ENCODE results near the gene ASB6.
"Not testable (repeated sequence)": the region's sequence is repeated elsewhere in the genome, so short reads cannot be mapped to it uniquely, and the experiment has no call there.

The ASB6 gene

DNA sequence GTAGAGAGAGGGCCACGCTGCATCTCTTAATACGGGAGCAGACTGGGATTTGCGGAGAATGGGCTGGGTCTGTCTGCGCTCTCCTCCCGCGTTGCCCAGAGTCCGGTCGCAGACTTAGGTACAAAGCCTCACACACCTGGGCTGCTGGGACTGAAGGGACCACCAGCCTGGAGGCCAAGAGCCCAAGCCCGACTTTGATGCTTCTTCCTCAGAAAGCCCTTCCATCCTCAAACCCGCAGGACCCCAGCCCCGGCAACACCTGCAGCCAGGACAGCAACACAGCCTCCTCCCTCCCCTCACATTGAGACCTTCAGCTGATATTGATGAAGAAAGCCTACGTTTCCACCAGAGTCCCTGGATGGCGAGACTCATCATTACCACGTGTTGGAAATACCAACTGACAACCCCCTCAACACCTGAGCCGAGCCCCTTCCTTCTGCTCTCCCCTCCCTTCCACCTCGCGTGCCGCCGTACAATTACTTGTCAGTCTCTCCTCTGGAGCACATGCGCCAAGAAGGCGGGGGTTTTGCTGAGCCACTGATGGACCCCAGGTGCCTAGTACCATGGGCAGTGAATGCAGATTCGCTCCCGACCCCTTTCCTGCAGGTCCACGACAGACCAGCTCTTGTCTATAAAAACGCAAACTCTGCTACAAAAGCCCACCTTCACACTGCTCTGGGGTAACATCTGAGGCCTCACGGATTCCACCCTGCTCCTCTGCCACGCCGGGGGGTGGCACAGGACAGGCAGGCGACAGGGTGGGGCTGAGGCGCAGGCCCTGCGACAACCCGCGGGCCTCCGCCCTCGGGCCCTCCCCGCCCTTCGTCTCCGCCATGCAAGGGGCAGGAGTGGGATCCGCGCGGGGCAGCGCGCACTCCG is 841 bp downstream of the ASB6 start:
- FAIRE-seq: no peak

DNA sequence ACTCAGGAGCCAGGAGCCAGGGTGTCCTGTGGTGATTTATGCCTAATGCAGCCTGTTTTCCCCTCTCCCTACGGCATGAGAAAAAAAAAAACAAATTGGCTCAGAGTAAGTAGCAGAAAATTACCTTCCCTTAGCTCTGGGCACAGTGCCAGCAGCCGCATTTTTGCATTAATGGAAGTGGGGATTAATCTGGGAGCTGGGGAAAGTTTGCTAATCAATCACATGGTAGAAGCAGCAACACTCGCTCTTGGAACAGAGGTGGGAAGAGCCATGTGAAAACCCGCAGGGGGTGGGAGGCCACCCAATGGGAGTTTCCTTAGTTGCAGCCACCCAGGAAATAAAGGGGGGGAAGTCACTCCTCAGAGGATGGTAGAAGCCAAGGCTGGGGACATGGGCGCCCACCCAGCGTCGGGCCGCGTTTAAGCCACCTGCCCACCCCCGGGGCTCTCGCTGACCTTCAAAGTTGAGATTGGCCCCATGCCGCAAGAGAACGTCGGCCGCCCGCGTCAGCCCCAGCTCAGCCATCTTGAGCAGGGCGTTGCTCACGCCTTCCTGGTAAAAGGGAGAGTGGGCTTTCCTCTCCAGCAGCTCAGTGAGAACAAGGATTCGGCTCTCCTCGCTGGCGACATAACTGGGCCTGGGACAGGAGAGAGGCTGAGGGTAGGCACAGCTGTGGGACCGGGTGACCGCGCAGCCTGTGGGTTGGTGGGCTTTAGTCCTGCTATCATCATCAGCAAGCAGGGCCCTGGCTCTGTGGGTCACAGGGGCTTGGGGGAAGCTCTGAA is 1.7 kb downstream of the ASB6 start:
- no peak for FAIRE-seq

DNA sequence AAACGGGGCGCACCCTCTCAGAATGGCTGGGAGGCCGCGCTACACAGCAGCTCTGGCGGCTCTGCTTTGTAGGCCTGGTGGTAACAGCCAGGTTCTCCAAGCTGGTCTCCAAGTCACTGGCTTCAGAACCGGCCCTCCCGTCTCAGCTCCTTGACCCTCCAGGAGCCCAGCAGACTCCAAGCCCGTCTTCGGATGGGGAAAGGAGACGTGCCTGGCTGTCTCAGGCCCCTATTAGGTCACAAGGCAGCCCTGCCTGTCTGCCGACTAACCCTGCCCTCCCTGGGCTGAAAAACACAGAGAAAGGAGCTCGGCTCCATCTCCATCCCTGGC is 2.2 kb downstream of the ASB6 start:
- no peak for FAIRE-seq

DNA sequence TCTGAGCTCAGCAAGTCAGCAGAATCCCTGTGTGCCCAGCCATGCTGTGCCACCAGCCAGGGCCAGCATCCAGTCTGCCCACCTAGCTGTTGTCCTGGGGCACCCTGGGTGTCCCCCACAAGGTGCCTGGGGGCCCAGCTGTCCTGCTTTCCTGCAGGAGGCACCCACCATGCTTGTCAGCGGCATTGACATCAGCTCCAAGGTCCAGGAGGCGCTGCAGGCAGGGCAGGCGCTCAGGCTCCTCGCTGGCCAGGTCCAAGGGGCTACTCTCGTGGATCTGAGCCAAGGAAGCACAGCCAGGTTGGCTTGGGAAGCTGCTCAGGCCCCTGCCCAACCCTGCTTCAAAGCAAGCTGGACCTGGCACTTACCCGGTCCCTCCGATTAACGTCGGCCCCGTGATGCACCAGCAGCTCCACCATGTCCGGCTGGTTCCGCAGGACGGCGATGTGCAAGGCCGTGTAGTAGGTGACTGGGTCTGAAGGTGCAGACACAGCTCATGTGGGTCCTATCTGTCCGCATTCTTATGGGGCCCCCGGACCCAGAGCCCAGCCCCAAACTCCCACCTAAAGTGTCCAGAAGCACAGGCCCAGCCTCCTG is 2.8 kb downstream of the ASB6 start:
- FAIRE-seq: no peak

DNA sequence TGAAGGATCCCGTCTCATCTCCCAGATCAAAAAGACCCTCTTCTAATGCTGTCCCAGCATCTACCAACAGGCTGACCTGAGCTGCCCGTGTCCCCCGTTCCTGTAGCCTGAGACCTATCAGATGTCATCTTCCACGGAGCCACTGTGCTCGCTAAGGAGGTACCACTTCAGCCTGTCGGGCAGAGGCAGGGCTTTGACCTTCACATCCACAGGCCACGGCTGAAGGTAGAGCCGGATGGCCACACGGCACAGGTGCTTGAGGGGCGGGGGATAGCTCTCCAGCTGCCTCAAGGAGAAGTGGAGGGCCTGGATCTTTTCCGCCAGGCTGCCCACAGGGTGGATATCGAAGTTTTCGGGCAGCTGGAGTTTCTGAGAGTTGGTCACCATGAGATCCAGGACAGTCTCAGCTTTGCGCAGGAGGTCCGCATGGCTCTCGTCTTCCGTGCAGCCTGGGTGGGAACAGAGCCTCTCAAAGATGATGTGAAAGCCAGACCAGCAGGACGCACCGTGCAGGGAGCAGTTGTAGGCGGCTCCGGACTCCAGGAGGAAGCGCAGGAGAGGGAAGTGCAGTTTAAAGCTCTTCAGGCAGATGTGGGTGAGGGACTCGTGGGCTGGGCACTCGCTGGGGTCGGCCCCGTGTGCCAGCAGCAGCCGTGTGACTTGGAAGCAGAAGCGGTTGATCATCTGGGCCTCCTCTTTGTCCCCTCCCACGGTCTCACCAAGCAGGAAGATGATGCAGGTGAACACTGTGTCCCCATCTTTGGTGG is 4.1 kb downstream of the ASB6 start:
- FAIRE-seq: no peak

DNA sequence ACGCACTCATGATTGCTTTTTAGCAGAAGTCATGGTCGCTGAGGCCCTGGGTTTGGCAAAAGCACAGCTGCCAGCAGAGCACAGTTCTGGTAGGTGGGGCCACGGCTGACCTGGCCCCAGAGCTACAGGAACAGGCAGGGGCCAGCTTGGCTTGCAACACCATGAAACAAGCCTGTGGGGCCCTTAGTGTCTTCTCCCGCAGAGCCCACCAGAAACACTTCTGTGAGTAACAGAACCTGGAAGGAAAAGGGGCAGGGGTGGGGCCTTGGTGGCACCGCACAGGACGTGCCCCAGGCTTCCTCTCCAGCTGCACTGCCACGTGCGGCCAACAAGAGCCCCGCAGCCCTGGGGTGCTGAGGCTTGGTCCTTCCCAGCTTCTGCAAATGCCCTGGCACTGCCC is 4.8 kb downstream of the ASB6 start:
- no peak for FAIRE-seq

DNA sequence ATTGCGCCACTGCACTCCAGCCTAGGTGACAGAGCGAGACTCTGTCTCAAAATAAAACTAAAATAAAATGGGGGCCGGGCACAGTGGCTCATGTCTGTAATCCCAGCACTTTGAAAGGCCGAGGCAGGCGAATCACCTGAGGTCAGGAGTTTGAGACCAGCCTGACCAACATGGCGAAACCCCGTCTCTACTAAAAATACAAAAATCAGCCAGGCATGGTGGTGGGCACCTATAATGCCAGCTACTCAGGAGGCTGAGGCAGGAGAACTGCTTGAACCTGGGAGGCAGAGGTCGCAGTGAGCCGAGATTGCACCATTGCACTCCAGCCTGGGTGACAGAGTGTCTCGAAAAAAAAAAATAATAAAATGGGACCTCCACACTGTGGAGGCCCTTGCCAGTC is 5.6 kb downstream of the ASB6 start:
- not testable (repeated sequence) for FAIRE-seq

DNA sequence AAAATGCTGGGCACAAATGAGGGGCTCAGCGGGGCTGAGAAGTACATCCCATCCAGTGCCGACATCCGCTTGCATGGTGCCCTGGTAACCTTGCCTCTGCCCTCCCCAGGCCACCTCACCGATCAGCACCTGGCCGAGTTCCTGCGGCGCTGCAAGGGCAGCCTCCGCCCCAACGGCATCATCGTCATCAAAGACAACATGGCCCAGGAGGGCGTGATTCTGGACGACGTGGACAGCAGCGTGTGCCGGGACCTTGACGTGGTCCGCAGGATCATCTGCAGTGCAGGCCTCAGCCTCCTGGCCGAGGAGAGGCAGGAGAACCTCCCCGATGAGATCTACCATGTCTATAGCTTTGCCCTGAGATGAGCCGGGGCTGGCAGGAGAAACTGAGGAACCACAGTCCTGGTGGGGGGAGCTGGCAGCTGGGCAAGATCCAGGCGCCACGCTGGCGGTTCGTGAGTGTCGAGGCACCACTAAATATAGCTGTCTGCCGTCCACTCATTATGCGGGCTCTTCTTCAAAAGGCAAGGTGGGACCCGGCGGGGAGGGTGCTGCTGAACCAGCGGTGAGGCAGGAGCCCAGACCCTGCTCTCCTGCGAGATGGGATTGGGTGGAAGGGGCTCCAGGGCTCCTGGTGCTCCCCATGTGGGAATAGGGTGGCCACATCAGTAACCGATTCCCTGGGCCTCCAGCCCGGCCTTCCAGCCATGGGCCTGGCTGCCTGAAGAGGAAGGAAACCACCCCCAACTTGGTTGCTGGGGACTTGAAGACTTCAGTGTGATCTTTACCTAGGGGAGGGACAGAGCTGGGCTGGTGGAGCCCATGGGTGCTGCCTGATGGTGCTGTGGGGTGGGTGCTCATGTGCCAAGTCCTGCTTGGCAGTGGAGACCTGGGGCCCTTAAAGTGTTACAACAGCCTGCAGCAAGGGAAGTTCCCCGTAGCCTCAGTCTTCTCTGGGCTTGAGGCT is 6.6 kb downstream of the ASB6 start:
- FAIRE-seq: no peak

DNA sequence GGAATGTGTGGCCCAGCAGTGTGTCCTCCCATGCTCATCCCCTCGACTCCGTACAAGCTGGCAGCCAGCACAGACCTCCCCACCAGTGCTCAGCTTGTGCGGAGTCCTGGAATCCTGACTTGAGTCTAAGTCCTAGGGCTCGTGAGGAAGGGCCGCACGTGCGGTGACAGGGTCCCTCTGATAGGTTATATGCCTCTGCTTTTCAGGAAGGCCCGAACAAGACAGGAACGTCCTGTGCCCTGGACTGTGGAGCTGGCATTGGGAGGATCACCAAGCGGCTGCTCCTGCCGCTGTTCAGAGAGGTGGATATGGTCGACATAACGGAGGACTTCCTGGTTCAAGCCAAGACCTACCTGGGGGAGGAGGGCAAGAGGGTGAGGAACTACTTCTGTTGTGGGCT is 8.1 kb downstream of the ASB6 start:
- no peak for FAIRE-seq

DNA sequence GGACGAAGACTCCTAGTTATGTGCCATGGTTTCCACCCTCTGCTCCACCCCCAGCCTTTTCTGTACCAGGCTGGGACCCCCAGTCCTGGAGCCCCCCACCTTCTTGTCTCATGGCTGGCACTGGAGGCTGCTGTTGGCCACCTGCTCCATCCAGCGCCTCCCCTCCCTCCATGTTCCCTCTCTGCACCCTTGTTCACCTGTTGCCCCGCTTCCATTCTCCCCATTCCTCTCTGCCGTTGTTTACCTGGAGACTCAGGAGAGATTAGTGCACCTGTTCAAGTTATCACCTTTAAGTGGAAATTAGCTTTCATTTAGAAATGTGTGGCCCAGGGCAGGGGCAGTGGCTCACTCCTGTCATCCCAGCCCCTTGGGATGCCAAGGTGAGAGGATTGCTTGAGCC is 8.7 kb downstream of the ASB6 start:
- FAIRE-seq: no peak

DNA sequence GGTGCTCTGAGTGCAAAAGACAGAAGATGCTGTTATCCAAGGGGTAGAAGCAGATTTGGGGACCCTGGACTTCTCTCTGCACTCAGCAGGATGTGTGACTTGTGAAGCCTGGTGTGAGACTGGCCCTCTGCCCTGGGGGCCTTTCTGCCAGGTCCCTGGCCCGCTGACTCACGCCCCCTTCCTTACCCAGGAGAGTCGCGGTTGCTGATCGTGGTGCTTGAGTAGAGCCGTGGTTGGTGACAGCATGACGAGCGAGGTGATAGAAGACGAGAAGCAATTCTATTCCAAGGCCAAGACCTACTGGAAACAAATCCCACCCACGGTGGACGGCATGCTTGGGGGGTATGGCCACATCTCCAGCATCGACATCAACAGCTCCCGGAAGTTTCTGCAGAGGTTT is 9.5 kb downstream of the ASB6 start:
- no peak for FAIRE-seq

DNA sequence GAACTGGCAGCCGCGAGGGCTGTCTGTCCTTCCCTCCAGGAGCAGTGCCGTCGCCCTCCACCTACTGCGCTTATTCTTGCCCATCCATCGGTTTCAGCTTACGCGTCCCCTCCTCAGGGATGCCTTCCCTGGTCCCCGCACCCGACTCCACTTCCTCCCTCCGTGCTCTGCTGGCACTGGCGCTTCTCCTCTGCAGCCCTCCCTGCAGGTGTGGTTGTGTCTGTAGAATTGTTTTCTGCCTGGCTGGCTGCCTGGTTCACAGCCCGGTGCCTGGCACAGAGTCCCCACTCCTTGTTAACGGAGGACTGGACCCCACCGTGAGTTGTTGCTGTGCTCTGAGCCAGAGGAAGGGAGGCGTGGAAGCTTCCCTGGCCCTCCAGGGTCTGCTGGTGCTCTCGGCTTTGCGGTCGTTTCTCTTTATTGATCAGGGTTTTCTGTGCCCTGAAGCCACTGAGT is 10.2 kb downstream of the ASB6 start:
- no peak for FAIRE-seq

DNA sequence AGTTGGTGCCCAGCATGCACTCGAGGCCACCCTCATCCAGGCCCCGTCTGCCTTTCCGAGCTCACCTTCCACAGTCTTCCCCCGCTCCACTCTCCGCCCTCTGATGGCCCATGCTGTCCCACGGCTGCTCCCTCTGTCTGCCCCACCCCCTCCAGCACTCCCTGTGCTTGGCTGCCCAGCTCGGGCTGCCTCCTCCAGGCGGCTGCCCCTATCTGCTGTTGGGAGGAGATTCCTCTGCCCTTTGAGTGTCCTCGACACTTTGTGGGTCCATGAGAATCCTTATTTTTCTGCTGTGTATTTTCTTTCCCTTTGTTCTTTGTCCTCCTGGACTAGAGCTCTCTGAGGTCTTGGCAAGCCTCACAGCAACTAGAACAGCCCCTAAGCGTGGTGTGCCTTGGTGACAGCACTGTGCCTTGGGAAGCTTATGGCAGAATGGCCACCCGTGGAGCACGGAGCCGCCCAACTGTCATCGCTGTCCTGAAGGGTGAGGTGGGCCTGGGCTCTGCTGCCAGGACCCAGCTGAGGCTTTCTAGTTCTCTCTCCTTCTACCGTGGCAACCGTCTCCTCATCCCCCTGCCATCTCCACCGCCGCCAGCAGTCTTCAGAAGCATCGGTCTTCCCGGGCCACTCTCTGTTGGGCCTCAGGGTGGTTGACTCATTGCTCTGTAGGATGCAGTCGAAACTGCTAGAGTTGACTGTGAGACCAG is 10.8 kb downstream of the ASB6 start:
- FAIRE-seq: no peak

DNA sequence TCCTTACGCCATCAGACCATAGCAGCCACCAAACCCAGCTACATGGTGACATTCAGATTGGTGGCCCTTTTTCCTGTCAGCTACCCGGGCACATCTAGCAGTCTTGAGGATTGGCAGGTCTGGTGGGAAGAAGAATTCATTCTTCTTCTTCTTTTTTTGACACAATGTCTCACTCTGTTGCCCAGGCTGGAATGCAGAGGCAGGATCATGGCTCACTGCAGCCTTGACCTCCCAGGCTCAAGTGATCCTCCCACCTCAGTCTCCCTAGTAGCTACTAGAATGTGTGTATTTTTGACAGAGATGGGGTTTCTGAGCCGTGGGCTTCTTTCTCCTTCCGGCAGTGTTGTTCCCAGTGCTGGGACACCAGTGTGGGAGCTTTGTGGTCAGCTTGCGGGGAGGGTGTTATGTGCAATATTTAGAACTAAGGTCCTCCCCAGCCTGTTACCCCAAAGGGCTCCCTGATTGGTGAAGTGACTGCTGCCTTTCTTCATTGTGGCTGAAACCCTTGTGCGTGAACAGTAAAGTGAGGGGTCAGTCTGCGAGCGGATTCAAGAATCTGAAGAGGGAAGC is 12.6 kb downstream of the ASB6 start:
- FAIRE-seq: no peak

DNA sequence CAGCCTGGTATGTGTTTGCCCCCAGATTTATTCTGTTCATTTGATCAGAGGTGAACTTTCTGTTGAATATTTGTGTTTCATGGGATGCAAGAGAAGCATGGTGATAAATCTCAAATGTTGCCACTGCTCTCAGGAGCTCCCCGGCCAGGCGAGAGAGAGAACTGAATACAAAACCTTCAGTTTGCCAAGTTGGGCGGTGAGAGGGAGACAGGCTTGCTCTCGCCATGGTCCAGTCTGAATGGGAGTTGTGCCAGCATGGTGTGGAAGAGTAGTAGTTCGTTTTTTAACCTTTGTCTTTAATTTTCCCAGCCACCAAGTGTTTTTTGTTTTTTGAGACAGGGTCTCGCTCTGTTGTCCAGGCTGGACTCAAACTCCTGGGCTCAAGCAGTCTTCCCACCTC is 13.2 kb downstream of the ASB6 start:
- FAIRE-seq: no peak

DNA sequence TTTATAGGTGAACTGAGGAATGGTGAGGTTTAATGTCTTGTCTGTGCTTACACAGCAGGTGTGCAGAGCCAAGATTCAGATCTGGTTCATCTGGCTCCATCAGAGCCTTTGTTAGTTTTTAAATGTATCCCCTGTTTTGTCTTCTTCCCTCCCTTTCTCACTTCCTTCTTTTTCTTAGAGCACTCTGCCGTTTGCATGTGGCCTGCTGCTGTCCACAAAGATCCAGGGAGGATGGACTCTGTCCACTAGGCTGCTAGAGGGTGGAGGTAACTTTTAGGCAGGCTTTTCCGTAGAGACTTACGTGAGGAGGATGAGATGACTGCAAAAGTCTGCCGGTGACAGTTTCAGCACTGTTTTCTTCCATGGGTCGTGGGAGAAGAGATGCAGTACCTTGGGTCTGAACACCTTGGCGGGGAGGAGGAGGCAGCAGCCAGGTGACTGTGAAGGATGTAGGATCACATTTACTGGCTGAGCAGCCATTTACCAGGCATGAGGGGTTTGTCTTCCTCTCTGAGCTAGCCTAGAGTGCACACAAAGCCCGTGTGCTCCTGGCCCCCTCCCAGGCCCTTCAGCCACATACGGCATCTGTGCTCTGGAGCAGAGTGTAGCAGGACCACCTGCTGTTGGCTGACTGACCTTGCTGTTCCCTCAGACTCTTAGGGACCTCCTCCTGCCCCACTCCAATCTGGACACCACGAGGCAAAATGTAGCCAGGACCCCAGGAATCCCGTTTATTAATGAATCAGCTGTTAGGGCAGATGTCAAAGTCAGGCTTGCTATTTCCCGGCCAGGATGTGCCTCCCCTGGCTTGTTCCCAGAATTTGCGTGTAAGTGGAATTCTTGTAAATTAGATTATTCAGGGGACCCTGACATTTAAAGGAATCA is 14.2 kb downstream of the ASB6 start:
- FAIRE-seq: no peak

DNA sequence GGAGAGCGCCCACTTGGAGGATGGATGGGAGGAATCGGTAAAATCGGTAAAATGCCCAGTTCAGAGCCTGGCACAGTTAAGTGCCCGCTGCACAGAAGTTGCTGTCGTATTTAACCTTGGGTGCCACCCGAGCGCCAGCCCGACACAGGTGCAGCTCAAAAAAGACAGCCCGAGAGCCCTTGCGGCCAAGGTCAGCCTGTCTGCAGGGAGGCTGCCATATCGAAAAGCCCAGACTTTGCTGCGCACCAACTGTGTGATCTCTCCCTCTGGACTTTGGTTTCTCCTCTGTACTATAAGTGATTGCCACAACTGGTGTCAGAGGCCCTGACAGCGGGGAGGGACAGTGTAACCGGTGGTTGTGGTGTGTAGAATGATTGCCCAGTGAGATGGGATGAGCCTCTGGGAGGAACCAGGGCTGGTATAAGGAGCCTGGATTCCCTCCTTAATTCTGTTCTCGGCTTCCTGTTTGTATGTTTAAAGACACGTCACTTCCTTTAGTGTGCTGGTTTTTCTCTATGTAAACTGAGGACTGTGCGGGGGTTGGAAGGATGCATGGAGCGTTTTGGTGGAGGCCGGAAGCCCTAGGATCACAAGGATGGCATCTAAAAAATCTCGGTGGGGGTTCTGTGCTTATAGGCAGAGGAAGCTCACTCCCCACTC is 15.2 kb downstream of the ASB6 start:
- no peak for FAIRE-seq

DNA sequence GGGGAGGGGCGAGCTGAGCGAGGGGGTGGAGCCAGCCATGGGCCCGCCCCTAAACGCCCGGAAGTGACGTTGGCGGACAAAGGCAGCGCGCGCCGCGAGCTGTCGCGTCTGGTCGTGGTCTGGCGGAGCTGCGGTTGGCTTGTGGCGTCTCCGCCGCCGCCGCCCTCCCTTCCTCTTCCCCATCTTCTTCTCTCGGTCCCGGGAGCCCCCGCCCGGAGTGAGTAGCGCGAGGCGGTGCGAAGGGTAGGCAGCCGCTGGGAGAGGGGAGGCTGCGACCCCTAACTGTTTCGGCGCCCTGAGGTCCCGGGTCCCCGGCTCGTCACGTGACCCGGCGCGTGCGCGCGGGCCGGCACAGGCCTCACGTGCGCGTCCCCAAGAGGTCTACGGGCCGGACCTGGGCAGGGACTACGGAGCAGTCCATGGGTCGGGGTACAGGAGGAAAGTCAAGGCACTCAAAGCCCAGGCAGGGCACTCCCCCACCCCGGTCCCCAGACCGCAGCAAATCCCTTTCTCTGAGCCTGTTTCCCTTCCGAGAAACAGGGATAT is 15.8 kb downstream of the ASB6 start, which contains the start of gene NTMT1:
Gene NTMT1 (plus strand): TSS at position 85 of the 546 bp plus-strand sequence. CDS start 6,541 bp downstream, outside the sequence.
- no peak for FAIRE-seq

DNA sequence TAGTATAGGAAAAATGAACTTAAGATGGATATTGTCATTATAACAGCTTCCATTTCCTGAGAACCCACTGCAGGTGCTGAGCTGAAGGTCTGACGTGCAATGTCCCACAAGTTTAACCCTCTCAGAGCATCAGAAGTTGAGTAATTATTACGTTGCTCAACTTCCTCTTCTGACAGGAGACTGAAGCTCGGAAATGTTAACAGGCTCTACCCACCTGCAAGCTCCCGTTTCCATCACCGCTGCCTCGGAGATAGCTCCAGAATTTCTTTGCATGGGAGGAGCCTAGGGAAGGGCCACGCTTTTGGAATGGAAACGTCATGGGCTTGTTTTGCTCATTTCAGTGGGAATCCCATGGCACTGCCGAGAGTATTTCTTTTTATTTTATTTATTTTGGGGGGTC is 17.0 kb downstream of the ASB6 start:
- no peak for FAIRE-seq
